Mucosa of descending colon (tissue), 3 donors: ENCODE measurements around the gene LCLAT1. TPM values are rescaled to one million over a fixed set of nuclear protein-coding genes. Genes with fewer than 3 reads are reported as not detected.

Experiments used
- ATAC-seq: fragments of 200-7000 bp; cut with Tn5 transposase; one replicate; pipeline ENCODE4 v1.9.1; 2020; ENCODE audit warnings: mild to moderate bottlenecking, moderate library complexity
- DNase-seq, 3 donors: peaks; one replicate each; pipeline ENCODE4 v3.0.0-alpha.2; 2020
- H3K36me3 ChIP-seq: fragments of 200-600 bp; one replicate; pipeline ENCODE4 v1.8.0; 2021; ENCODE audit warnings: low read depth, mild to moderate bottlenecking
- H3K4me1 ChIP-seq: fragments of 200-600 bp; one replicate; pipeline ENCODE4 v1.8.0; 2021; ENCODE audit warnings: low read depth, mild to moderate bottlenecking
- H3K4me3 ChIP-seq: fragments of 200-600 bp; one replicate; pipeline ENCODE4 v1.8.0; 2021; ENCODE audit warnings: mild to moderate bottlenecking
- H3K9me3 ChIP-seq: fragments of 200-600 bp; one replicate; pipeline ENCODE4 v1.8.0; 2021; ENCODE audit warnings: mild to moderate bottlenecking
- CTCF ChIP-seq: fragments of 200-600 bp; IDR thresholded peaks from one replicate; pipeline ENCODE4 v1.8.0; 2022; ENCODE audit warnings: antibody characterized with exemption, mild to moderate bottlenecking
- intact Hi-C, 2 donors: fragments of 100-400 bp; cut with DNase I in 1 of 2; cut with micrococcal nuclease in 1 of 2; formaldehyde crosslinking; loops; one replicate each; pipeline versions ENCODE4 v1.11.0 to v1.11.1; 2022; cut with DNase I, micrococcal nuclease
- long read RNA-seq, 2 donors: library from polyadenylated mRNA; unstranded; transcript quantifications; one replicate each; pipeline ENCODE4 v2.0.0, GENCODE V29; 2019 to 2021
- total RNA-seq, 3 donors: library from RNA; stranded (reverse); fragmentation: NEBNext Ultra II Directional in 2 of 3; extraction: Animal tissue kit (Norgen Biotek cat#: 25700) in 2 of 3; gene quantifications; one replicate each; pipeline versions ENCODE4 v1.2.1 to v1.2.4, GENCODE V29; 2021 to 2023
- donor health status: DM: no; HTN: no; CAD: no; lungs with moderate emphysema.
- donor health status: DM: no; HTN: no; CAD: no.
- donor health status: DM: no; HTN: yes; CAD: no.

The LCLAT1 gene
- total RNA-seq: 10 to 100 TPM; 18.1 to 27.1 (median 22.2) TPM
- long read RNA-seq, donor 1, full-length matches to known transcripts: 3 of 5 reads
- long read RNA-seq, donor 1, partial matches to known transcripts: 1 of 5 reads
- long read RNA-seq, donor 1, other reads (novel, unspliced or antisense): 1 of 5 reads
- long read RNA-seq, donor 2, partial matches to known transcripts: 0 of 2 reads
- long read RNA-seq, donor 2, other reads (novel, unspliced or antisense): 2 of 2 reads

- ATAC-seq: peak; percentile 93
These were observed at the start of gene LCLAT1 for GRCh38 chr2:30447149-30448045. TSS of gene LCLAT1 (plus strand) at chr2:30447246. CDS start at chr2:30525591, 78,345 bp downstream.

GRCh38 chr2:30398084-30398873 lies 48.8 kb upstream of the LCLAT1 start:
- H3K4me3 ChIP-seq: no peak overlapping the region
- peaks cover 10% of the 10 kb centered on the region for H3K4me1 ChIP-seq
- TF ChIP-seq CTCF: no peak
- intact Hi-C loops: no loop called here
- no peak for DNase-seq
- H3K9me3 ChIP-seq: no peaks in the 10 kb centered on the region
- no peak for ATAC-seq
- no peaks in the 10 kb centered on the region for H3K36me3 ChIP-seq

More at GRCh38 chr2:30447149-30448045, at the start of gene LCLAT1:
- Histone ChIP-seq H3K36me3 (no peaks in the 10 kb centered on the region), H3K9me3 (no peaks in the 10 kb centered on the region), H3K4me1 (no peaks in the 10 kb centered on the region), H3K4me3 (peak within 1 kb of the TSS; percentile 67)
- no peak for TF ChIP-seq CTCF
- DNase-seq: peak; percentile 88 to 90 (median 89)
- intact Hi-C loops: no loop called here

- Histone ChIP-seq H3K36me3 (no peaks in the 10 kb centered on the region), H3K9me3 (no peaks in the 10 kb centered on the region), H3K4me1 (peaks cover 25% of the 10 kb centered on the region), H3K4me3 (no peak overlapping the region)
- intact Hi-C loops: no loop called here
- DNase-seq (no peak), ATAC-seq (no peak)
- no peak for TF ChIP-seq CTCF
These were observed 46.7 kb upstream of the LCLAT1 start for GRCh38 chr2:30400151-30400954.

- Histone ChIP-seq H3K9me3 (no peaks in the 10 kb centered on the region), H3K4me3 (no peak overlapping the region), H3K36me3 (no peaks in the 10 kb centered on the region), H3K4me1 (peaks cover 25% of the 10 kb centered on the region)
- peak; percentile 57 for ATAC-seq
- DNase-seq: no peak
- intact Hi-C loops: no loop called here
- no peak for TF ChIP-seq CTCF
These were observed 44.4 kb upstream of the LCLAT1 start for GRCh38 chr2:30402441-30403182.
